Hepatocyte (in vitro differentiated cells): ENCODE data around the gene GSN.

Experiments used
- CTCF ChIP-seq: fragments of 200-600 bp; sonication (generic); IDR thresholded peaks from 2 replicates; pipeline ENCODE4 v1.5.1; 2016; ENCODE audit warnings: antibody characterized with exemption, mild to moderate bottlenecking; ENCODE audit not compliant: poor library complexity
- EZH2 ChIP-seq: fragments of 200-600 bp; sonication (generic); IDR thresholded peaks from 2 replicates; pipeline ENCODE4 v1.6.1; 2016; ENCODE audit warnings: antibody characterized with exemption, mild to moderate bottlenecking, borderline replicate concordance

DNA sequence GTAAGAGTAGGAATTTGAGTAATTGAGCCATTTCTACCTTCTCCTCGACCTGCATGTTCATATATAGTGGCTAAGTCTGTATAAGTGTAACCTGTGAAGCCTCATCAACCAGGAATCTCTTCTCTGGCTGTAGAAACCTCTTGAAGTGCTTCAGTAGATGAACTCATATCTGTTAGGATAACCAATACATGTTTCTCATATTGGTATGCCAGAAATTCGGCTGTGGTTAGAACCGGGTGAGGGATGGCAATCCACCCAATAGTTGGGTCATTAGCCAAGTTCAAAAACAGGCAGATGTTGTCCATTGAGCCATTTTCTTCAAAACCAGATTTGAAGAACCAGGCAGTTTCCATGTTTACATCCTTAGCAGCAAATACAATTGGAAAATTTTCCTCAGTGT lies 28.9 kb upstream of the GSN start:
- TF ChIP-seq CTCF (no peak), EZH2 (no peak)
